Activated T-helper 17 cell treated with anti-CD3 and anti-CD28 coated beads, Interleukin-2, amount 50 U/mL, for 72 hours (primary cell): ENCODE data around the gene RETREG1. TPM values are rescaled to one million over a fixed set of nuclear protein-coding genes. Genes with fewer than 3 reads are reported as not detected.

Experiments used
- ATAC-seq: fragments of 150-1000 bp; cut with Tn5 transposase; replicated peaks from 2 replicates; pipeline ENCODE4 v1.10.0; 2021; ENCODE audit warnings: mild to moderate bottlenecking, moderate library complexity
- H3K27ac Mint-ChIP-seq: one replicate; pipeline ENCODE4 v1.8.0; 2022; ENCODE audit warnings: mixed read lengths
- H3K27me3 Mint-ChIP-seq: one replicate; pipeline ENCODE4 v1.8.0; 2022; ENCODE audit warnings: mixed read lengths
- H3K36me3 Mint-ChIP-seq: one replicate; pipeline ENCODE4 v1.8.0; 2022; ENCODE audit warnings: low read depth, mild to moderate bottlenecking, mixed read lengths
- H3K4me1 Mint-ChIP-seq: one replicate; pipeline ENCODE4 v1.8.0; 2022; ENCODE audit warnings: mixed read lengths
- H3K4me3 Mint-ChIP-seq: one replicate; pipeline ENCODE4 v1.8.0; 2022; ENCODE audit warnings: mild to moderate bottlenecking, mixed read lengths
- H3K9me3 Mint-ChIP-seq: one replicate; pipeline ENCODE4 v1.8.0; 2022; ENCODE audit warnings: mixed read lengths
- total RNA-seq, 2 donors: library from RNA; stranded (reverse); gene quantifications; one replicate each; pipeline ENCODE4 v1.2.3, GENCODE V29; 2022

The RETREG1 gene
- total RNA-seq, 2 donors from 2014 or later, result 8.4 to 13.5 TPM

- H3K36me3 Mint-ChIP-seq, result peaks cover 34% of the 10 kb centered on the region
- ATAC-seq, result peak; percentile 82
- peak overlapping the region; percentile 100 for H3K4me3 Mint-ChIP-seq
- no peaks in the 10 kb centered on the region for H3K27me3 Mint-ChIP-seq
- no peaks in the 10 kb centered on the region for H3K9me3 Mint-ChIP-seq
- H3K27ac Mint-ChIP-seq, result peak overlapping the region; percentile 91
- peaks cover 43% of the 10 kb centered on the region for H3K4me1 Mint-ChIP-seq
Measured at GRCh38 chr5:16467363-16468219, 149.2 kb downstream of the RETREG1 start.

- ATAC-seq, result peak; percentile 82
- peaks cover 56% of the 10 kb centered on the region for H3K4me1 Mint-ChIP-seq
- H3K9me3 Mint-ChIP-seq, result no peaks in the 10 kb centered on the region
- H3K36me3 Mint-ChIP-seq, result peaks cover 52% of the 10 kb centered on the region
- no peaks in the 10 kb centered on the region for H3K27me3 Mint-ChIP-seq
- H3K27ac Mint-ChIP-seq, result peak within 1 kb of the TSS; percentile 91
- peak within 1 kb of the TSS; percentile 100 for H3K4me3 Mint-ChIP-seq
Measured at GRCh38 chr5:16465544-16466432, 151.0 kb downstream of the RETREG1 start, which contains the start of gene ZNF622. Gene ZNF622 (minus strand): TSS chr5:16465800. CDS start chr5:16465665, 135 bp downstream.

GRCh38 chr5:16464664-16465543 is 151.9 kb downstream of the RETREG1 start:
- Mint-ChIP-seq H3K27ac (peak overlapping the region; percentile 91), H3K27me3 (no peaks in the 10 kb centered on the region), H3K36me3 (peaks cover 61% of the 10 kb centered on the region), H3K4me3 (peak overlapping the region; percentile 100), H3K9me3 (no peaks in the 10 kb centered on the region), H3K4me1 (peaks cover 58% of the 10 kb centered on the region)
- ATAC-seq, result no peak

GRCh38 chr5:16464231-16464630 is 152.6 kb downstream of the RETREG1 start:
- Mint-ChIP-seq H3K27me3 (no peaks in the 10 kb centered on the region), H3K4me3 (peak overlapping the region; percentile 100), H3K4me1 (peaks cover 58% of the 10 kb centered on the region), H3K27ac (peak overlapping the region; percentile 91), H3K36me3 (peaks cover 68% of the 10 kb centered on the region), H3K9me3 (no peaks in the 10 kb centered on the region)
- no peak for ATAC-seq

- Mint-ChIP-seq H3K4me1 (peaks cover 45% of the 10 kb centered on the region), H3K9me3 (no peaks in the 10 kb centered on the region), H3K27ac (peak overlapping the region; percentile 81), H3K4me3 (peak overlapping the region; percentile 51), H3K36me3 (peaks cover 91% of the 10 kb centered on the region), H3K27me3 (no peaks in the 10 kb centered on the region)
- ATAC-seq, result no peak
Measured at GRCh38 chr5:16461782-16462181, 155.0 kb downstream of the RETREG1 start.

- no peaks in the 10 kb centered on the region for H3K9me3 Mint-ChIP-seq
- H3K4me1 Mint-ChIP-seq, result peaks cover 52% of the 10 kb centered on the region
- peak overlapping the region; percentile 51 for H3K4me3 Mint-ChIP-seq
- peak overlapping the region; percentile 81 for H3K27ac Mint-ChIP-seq
- no peaks in the 10 kb centered on the region for H3K27me3 Mint-ChIP-seq
- no peak for ATAC-seq
- peaks cover 98% of the 10 kb centered on the region for H3K36me3 Mint-ChIP-seq
Measured at GRCh38 chr5:16461026-16461425, 155.8 kb downstream of the RETREG1 start.

GRCh38 chr5:16459451-16459850 is 157.3 kb downstream of the RETREG1 start:
- no peaks in the 10 kb centered on the region for H3K27me3 Mint-ChIP-seq
- ATAC-seq, result peak; percentile 48
- peaks cover 55% of the 10 kb centered on the region for H3K4me1 Mint-ChIP-seq
- H3K27ac Mint-ChIP-seq, result peak overlapping the region; percentile 81
- H3K9me3 Mint-ChIP-seq, result no peaks in the 10 kb centered on the region
- peaks cover 98% of the 10 kb centered on the region for H3K36me3 Mint-ChIP-seq
- peak overlapping the region; percentile 51 for H3K4me3 Mint-ChIP-seq

GRCh38 chr5:16457853-16458252 is 158.9 kb downstream of the RETREG1 start:
- peak overlapping the region; percentile 49 for H3K4me3 Mint-ChIP-seq
- no peaks in the 10 kb centered on the region for H3K27me3 Mint-ChIP-seq
- peaks cover 44% of the 10 kb centered on the region for H3K4me1 Mint-ChIP-seq
- peaks cover 98% of the 10 kb centered on the region for H3K36me3 Mint-ChIP-seq
- H3K27ac Mint-ChIP-seq, result peak overlapping the region; percentile 46
- H3K9me3 Mint-ChIP-seq, result no peaks in the 10 kb centered on the region
- ATAC-seq, result peak; percentile 66

GRCh38 chr5:16457451-16457850 is 159.3 kb downstream of the RETREG1 start:
- Mint-ChIP-seq H3K27me3 (no peaks in the 10 kb centered on the region), H3K9me3 (no peaks in the 10 kb centered on the region), H3K4me3 (peak overlapping the region; percentile 49), H3K27ac (peak overlapping the region; percentile 46), H3K36me3 (peaks cover 98% of the 10 kb centered on the region), H3K4me1 (peaks cover 44% of the 10 kb centered on the region)
- ATAC-seq, result no peak

GRCh38 chr5:16456103-16456832 is 160.5 kb downstream of the RETREG1 start:
- Mint-ChIP-seq H3K36me3 (peaks cover 98% of the 10 kb centered on the region), H3K9me3 (no peaks in the 10 kb centered on the region), H3K4me3 (peak overlapping the region; percentile 55), H3K4me1 (peaks cover 36% of the 10 kb centered on the region), H3K27me3 (no peaks in the 10 kb centered on the region), H3K27ac (peak overlapping the region; percentile 72)
- peak; percentile 79 for ATAC-seq

- H3K4me1 Mint-ChIP-seq, result peaks cover 30% of the 10 kb centered on the region
- H3K27me3 Mint-ChIP-seq, result no peaks in the 10 kb centered on the region
- no peak for ATAC-seq
- H3K36me3 Mint-ChIP-seq, result peaks cover 98% of the 10 kb centered on the region
- H3K9me3 Mint-ChIP-seq, result no peaks in the 10 kb centered on the region
- H3K4me3 Mint-ChIP-seq, result peak overlapping the region; percentile 55
- peak overlapping the region; percentile 72 for H3K27ac Mint-ChIP-seq
Measured at GRCh38 chr5:16455668-16456067, 161.1 kb downstream of the RETREG1 start.

GRCh38 chr5:16454686-16455085 is 162.1 kb downstream of the RETREG1 start:
- no peak for ATAC-seq
- no peaks in the 10 kb centered on the region for H3K27me3 Mint-ChIP-seq
- H3K4me1 Mint-ChIP-seq, result peaks cover 28% of the 10 kb centered on the region
- H3K36me3 Mint-ChIP-seq, result peaks cover 98% of the 10 kb centered on the region
- no peak overlapping the region for H3K4me3 Mint-ChIP-seq
- H3K27ac Mint-ChIP-seq, result no peak overlapping the region
- H3K9me3 Mint-ChIP-seq, result no peaks in the 10 kb centered on the region

GRCh38 chr5:16453609-16454008 is 163.2 kb downstream of the RETREG1 start:
- Mint-ChIP-seq H3K4me1 (peaks cover 22% of the 10 kb centered on the region), H3K36me3 (peaks cover 100% of the 10 kb centered on the region), H3K9me3 (no peaks in the 10 kb centered on the region), H3K27ac (no peak overlapping the region), H3K4me3 (no peak overlapping the region), H3K27me3 (no peaks in the 10 kb centered on the region)
- no peak for ATAC-seq
